NCI-H1105 (cell line): ENCODE measurements around the gene FRMD5.

ENCODE experiments used
- DNase-seq: peaks from one replicate; lab custom pipeline; 2025; lab: John Stamatoyannopoulos, UW

Gene FRMD5

GRCh38 chr15:44160796-44161195, 34.3 kb downstream of the FRMD5 start:
- no peak for DNase-seq

- no peak for DNase-seq
These were observed 35.6 kb downstream of the FRMD5 start for GRCh38 chr15:44159492-44159891.

GRCh38 chr15:44158111-44158510, 37.0 kb downstream of the FRMD5 start:
- DNase-seq, result no peak

DNA sequence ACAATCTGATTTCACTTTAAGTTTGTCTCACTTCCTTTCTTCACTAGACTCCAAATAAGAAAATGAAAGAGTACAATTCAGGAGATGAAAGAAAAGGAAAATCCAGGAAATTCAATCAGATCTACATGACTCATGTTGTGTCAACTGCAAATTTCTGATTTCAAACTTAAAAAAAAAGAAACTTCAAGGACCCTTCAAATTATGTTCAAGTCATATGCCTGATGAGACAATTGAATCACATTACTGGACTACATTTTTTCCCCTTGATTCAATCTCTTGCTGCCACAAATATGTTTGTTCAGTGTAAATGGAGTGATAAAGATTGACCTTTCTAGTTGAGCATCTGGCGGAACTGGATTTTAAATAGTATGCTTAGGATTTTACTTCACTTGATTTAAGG, 37.4 kb downstream of the FRMD5 start:
- DNase-seq, result no peak

GRCh38 chr15:44153352-44153751, 41.7 kb downstream of the FRMD5 start:
- DNase-seq, result no peak

DNA sequence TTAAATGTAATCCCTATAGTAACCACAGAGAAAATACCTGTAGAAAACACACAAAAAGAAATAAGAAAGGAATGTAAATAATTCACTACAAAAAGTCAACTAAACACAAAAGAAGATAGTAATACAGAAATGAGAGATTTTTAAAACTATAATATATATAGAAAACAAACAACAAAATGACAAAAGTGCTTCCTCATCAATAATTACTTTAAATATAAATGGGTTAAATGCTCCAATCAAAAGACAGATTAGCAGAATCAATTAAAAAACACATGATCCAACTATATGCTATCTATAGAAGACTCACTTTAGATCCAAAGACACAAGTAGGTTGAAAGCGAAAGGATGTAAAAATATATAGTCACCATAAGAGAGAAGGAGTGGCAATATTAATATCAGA, 45.8 kb downstream of the FRMD5 start:
- no peak for DNase-seq

- no peak for DNase-seq
These were observed 46.5 kb downstream of the FRMD5 start for GRCh38 chr15:44148580-44148979.

- no peak for DNase-seq
These were observed 47.4 kb downstream of the FRMD5 start for GRCh38 chr15:44147636-44148035.

DNA sequence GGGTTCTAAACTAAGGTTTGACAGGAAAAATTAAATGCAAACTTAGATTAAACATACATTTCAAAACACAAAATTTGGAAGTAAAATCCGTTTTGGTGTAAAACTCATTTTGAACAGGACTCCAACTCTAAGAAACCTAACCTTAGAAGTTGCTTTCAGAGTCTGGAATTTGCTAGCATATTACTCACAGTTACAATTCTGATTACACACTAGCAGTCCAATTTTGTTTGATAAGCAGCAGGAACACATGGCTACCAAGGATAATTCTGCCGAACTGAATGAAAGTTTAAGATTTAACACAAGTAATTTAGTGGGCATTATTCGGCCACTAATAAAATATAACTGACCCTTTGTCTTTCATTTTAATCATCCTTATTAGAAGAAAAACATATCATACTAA, 49.6 kb downstream of the FRMD5 start:
- DNase-seq, result no peak

- no peak for DNase-seq
These were observed 50.1 kb downstream of the FRMD5 start for GRCh38 chr15:44144992-44145391.

DNA sequence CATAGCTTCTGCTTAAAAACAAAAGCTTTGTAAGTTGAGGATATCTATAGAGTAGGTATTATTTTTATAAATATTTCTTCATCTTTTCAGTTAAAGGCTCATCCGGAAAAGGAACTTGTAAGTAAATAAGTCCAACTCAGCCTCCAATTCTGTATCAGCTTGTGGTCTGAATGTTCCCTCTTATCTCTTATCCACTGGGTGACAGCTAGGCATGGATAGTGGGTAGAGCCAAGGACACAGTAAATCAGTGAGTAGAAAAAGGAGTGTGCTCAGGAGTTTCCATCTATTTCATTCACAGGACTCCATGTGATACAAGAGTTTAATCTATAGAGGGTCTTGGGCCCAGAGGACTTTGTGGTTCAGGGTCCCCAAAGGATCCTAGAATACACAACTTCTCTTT, 50.9 kb downstream of the FRMD5 start:
- no peak for DNase-seq

DNA sequence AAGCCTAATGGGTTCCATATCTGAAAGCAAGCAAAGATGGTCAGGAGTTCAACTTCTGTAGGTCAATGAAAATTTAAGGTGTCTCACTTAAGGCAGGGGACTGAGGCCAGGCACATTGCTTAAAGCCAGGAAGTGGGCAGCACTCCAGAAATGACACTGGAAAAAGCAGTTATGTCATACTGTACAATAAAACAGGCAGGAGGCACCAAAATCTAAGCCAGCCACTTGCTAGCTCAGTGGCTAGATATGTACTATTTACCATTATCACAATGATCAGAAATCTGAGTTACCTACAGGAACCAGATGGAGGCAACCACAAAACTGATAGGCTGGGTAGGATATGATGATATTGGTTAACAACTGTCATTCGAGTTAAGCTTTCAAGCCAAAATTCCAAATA, 57.3 kb downstream of the FRMD5 start:
- DNase-seq, result no peak

DNA sequence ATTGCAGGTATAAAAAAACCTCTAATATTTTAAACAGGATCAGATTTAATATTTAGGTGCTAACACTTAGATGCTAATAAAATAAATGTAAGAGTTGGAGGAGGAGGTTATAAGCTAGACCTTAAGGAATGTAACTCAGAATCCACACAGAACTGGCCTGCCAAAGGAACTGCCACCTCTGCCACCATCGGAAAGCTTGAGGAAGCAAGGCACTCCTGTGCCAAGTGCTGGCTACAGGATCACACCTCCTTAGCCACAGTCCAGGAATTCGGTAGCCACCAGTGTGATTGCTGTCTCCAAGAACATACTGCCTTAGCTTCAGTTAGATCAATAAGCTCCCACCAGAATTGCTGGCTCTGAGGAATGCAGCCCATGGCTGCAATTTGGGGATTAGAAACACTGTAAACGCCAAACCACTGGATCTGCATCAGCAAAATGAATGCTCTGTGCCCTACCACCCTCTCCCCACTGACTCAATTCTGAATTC, 58.0 kb downstream of the FRMD5 start:
- no peak for DNase-seq

DNA sequence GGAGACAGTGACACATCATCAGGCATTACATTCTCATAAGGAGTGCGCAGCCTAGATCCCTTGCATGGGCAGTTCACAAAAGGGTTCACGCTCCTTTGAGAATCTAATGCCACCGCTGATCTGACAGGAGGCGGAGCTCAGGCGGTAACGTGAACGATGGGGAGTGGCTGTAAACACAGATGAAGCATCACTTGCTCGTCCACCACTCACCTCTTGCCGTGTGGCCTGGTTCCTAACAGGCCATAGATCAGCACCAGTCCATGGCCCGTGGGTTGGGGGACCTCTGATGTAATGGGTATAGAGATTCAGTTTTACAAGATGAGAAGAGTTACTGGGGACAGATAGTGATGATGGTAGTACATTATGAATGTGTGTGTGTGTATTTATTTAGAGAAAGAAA, 63.0 kb downstream of the FRMD5 start:
- no peak for DNase-seq

- no peak for DNase-seq
These were observed 64.3 kb downstream of the FRMD5 start for GRCh38 chr15:44130778-44131177.

GRCh38 chr15:44129911-44130310, 65.2 kb downstream of the FRMD5 start:
- no peak for DNase-seq

DNA sequence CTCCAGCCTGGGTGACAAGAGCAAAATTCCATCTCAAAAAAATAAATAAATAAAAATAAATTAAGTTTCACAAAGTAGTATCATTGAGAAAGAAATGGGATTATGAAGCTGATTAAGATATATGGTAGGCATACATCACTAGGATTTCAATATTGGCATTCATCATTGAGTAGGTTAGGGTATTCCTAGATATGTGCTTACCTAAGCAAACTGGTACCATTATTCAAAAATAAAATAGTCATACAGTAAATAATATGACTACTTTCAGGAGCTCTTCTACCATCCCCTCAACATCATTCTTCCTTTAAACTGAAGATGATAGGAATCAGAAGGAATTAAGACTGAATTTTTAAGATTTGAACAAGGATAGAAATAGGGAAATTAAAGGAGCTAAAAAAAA, 66.6 kb downstream of the FRMD5 start:
- DNase-seq, result no peak

GRCh38 chr15:44125879-44126278, 69.2 kb downstream of the FRMD5 start:
- DNase-seq, result no peak

GRCh38 chr15:44102675-44103254, 92.3 kb downstream of the FRMD5 start:
- no peak for DNase-seq

DNA sequence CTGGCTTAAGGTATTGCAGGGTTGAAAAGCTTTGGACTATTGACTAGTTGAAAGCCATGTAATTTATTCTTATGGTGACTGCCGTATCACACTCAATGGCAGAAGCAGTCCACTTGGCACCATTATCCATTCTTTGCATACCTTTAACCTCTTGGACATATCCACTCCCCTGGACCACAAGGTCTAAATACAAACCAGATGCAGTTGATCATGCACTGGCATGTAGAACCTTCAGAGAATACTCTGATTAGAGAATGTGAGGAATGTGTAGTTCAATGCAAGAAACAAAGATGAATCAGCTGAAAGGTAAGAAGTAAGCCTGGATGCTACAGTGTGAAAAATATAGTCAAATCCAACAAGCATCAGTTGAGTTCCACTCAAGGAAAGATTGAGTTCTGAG, 93.1 kb downstream of the FRMD5 start:
- DNase-seq, result no peak

DNA sequence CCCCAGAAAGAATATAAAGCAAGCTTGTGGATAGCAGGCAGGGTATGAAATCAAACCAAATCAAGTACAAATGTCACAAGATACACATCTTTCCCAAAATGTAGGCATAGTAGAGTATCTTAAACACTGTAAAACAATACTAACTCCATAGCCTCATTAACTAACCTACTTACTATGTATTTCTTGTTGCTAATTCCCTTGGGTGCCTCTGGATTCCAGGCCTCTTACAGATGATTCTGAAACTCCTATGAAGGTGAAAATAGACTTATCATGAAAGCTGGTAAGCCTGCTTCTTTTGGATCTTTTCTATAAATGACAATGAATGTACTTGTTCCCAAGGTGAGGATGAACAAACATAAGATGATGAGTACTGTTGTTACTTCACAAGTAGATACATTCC, 93.8 kb downstream of the FRMD5 start:
- no peak for DNase-seq

- DNase-seq, result no peak
These were observed 95.4 kb downstream of the FRMD5 start for GRCh38 chr15:44099671-44100070.

DNA sequence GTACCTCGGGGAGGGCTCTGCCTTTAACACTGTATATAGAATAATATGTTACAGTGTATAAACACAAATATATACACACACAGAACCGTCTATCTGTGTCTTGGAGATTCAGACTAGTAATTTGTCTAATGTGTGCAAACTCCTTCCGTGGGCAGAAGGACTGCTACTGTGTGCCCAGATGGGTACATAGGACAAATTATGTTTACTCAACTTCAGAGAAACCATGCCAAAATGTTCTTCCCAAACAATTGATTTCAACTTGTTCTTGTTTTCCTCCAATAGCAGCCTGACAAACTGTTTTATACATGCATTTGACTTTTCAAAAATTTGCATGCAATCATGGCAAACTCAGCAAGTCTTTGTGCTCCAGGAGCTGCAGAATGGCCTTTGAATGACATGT, 97.5 kb downstream of the FRMD5 start:
- no peak for DNase-seq

- DNase-seq, result no peak
These were observed 98.5 kb downstream of the FRMD5 start for GRCh38 chr15:44096596-44096995.

GRCh38 chr15:44094781-44095180, 100.3 kb downstream of the FRMD5 start:
- DNase-seq, result no peak
